ENCODE results near the gene CYP3A4. TPM values are rescaled to one million over a fixed set of nuclear protein-coding genes. Genes with fewer than 3 reads are reported as not detected.
"Not testable (repeated sequence)": the region's sequence is repeated elsewhere in the genome, so short reads cannot be mapped to it uniquely, and the experiment has no call there.

Gene CYP3A4
- polyA plus RNA-seq (ENCODE audit: insufficient read length in 4 of 4): under 1 TPM; 0.11 to 0.26 (median 0.16) TPM

DNA sequence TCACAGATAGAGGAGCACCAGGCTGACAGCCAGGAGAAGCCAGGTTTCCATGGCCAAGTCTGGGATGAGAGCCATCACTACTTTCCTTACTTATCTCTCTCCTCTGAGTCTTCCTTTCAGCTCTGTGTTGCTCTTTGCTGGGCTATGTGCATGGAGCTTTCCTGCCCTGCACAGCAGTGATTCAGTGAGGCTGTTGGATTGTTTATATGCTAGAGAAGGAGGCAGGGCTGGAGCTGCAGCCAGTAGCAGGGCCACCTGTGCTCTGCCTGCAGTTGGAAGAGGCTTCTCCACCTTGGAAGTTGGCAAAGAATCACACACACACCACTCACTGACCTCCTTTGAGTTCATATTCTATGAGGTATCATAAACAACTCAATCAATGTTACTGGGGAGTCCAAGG is at the start of gene CYP3A4:
Gene CYP3A4, minus strand, starts transcription at position 178 of the 400 bp plus-strand sequence. Its CDS starts 103 bp downstream, at position 75.
- no peak for DNase-seq (ENCODE audit: low read depth in 4 of 4, low spot score in 3 of 4)

- no peak for DNase-seq (ENCODE audit: low read depth in 4 of 4, low spot score in 3 of 4)
Observed at GRCh38 chr7:99833289-99833877, 49.4 kb upstream of the CYP3A4 start.

GRCh38 chr7:99831595-99831994 is 47.6 kb upstream of the CYP3A4 start:
- no peak for DNase-seq (ENCODE audit: low read depth in 4 of 4, low spot score in 3 of 4)

DNA sequence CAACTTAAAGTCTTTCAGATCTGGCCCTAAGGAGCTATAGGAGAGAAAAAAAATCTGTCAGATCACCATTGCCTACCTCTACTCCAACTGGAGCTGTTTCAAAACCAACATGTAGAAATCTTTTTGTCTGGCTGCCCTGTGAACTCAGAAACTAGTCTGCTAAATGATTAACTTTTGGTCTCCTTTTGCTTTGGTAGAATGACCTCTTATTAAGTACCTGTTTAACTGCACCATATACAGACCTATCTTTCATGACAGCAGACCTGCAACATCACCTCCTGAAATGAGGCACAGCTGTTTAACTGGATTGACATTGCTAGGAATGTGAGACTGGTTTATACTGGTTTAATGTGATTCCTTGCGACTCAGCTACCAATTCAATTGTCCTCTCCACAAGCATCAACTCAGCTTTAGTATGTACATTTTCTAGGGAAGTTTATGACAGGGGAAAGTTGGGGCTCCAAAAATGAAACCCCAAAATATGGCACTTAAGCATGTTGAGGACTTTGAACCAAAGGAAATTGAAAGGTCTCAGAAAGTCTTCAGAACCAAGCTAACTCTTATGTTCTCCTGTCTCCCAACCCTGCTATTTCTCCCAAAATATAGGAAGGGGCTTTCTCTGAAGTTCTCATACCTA is 45.7 kb upstream of the CYP3A4 start:
- DNase-seq (ENCODE audit: low read depth in 4 of 4, low spot score in 3 of 4): peak in 2 of 4 donors; percentile 5 to 7

GRCh38 chr7:99828811-99829210 is 44.8 kb upstream of the CYP3A4 start:
- no peak for DNase-seq (ENCODE audit: low read depth in 4 of 4, low spot score in 3 of 4)

GRCh38 chr7:99827040-99827778 is 43.2 kb upstream of the CYP3A4 start:
- DNase-seq (ENCODE audit: low read depth in 4 of 4, low spot score in 3 of 4): no peak

GRCh38 chr7:99825873-99826272 is 41.9 kb upstream of the CYP3A4 start:
- no peak for DNase-seq (ENCODE audit: low read depth in 4 of 4, low spot score in 3 of 4)

DNA sequence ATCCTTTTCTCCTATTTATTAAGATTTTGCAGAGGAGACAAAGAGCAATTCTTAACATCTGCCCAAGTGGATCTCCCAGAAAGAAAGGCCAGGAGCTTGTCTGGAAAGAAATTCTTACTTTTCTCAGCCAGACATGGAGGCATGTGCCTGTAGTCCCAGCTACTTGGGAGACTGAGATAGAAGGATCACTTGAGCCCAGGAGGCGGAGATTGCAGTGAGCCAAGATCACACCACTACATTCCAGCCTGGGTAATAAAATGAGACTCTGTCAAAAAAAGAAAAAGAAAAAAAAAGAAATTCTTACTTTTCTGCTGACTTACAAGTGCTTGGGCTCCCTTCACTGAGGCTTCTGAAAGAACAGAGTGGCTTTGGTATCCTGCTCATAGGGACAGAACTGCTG is 41.5 kb upstream of the CYP3A4 start:
- DNase-seq (ENCODE audit: low read depth in 4 of 4, low spot score in 3 of 4): no peak

DNA sequence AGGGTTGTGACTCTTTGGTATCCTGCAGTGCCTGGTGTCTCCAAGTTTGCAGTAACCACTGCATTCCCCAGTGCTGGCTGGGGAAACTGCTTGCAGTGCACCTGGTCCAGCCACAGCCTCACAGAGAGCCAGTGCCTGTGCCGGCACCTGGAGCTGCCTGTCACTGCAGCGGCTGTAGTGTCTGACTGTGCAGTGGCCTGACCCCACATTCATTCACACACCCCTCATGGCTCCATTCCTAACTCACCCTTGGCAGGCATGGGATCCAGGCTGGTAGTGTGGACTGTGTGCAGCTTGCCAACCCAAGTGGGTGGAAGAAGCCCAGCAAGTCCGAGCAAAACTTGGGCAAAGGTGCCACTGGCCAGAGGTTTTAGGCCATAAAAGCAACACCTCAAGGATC is 40.1 kb upstream of the CYP3A4 start:
- no peak for DNase-seq (ENCODE audit: low read depth in 4 of 4, low spot score in 3 of 4)

- no peak for DNase-seq (ENCODE audit: low read depth in 4 of 4, low spot score in 3 of 4)
Observed at GRCh38 chr7:99822731-99823718, 39.0 kb upstream of the CYP3A4 start.

GRCh38 chr7:99820408-99821027 is 36.5 kb upstream of the CYP3A4 start:
- no peak for DNase-seq (ENCODE audit: low read depth in 4 of 4, low spot score in 3 of 4)

- DNase-seq (ENCODE audit: low read depth in 4 of 4, low spot score in 3 of 4): no peak
Observed at GRCh38 chr7:99808766-99809165, 24.8 kb upstream of the CYP3A4 start.

DNA sequence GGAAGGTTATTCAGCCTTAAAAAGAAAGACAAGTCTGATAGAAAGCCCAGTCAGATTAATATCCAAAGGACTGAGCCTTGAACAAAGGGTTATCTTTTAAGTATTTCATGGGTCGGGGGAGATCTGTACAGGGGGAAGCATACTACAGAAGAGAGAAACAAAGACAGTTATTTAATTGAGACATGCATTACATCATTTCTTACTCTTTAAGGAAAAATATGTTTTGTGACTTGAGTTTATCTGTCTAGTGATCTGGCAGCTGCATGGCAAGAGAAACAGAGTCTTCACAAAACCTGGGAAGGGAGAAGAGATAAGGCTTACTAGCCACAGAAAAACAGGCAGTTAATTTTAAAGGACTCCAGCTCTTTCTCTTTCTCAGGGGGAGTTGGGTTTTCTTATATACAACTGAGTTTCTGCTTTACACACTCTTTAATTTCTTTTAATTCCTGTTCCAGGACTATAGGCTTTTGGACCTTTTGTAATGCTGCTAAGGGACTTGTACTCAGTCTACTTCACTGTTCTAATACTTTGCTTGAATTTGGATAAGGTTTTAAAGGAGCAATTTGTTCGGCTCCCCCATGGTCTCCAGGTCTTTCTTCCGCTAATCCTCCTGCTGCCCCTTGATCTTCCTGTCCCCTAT is 23.0 kb upstream of the CYP3A4 start:
- no peak for DNase-seq (ENCODE audit: low read depth in 4 of 4, low spot score in 3 of 4)

DNA sequence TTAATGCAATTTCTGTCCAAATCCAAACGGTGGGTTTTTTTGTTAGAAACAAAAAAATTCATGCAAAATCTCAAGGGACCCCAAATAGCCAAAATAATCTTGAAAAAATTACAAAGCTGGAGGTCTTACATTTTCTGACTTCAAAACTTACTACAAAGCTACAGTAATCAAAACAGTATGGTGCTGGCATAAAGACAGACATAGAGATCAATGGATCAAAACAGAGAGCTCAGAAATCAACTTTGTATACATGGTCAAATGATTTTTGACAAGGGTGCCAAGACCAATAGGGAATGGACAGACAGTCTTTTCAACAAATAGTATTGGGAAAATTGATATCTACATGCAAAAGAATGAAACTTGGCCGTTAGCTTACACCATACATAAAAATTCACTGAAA is 21.7 kb upstream of the CYP3A4 start:
- no peak for DNase-seq (ENCODE audit: low read depth in 4 of 4, low spot score in 3 of 4)

DNA sequence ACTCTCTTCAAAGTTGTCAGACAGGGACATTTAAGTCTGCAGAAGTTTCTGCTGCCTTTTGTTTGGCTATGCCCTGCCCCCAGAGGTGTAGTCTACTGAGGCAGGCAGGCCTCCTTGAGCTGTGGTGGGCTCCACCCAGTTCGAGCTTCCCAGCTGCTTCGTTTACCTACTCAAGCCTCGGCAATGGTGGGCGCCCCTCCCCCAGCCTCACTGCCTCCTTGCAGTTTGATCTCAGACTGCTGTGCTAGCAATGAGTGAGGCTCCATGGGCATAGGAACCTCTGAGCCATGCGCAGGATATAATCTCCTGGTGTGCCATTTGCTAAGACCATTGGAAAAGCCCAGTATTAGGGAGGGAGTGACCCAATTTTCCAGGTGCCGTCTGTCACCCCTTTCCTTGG is 19.1 kb upstream of the CYP3A4 start:
- DNase-seq (ENCODE audit: low read depth in 4 of 4, low spot score in 3 of 4): not testable (repeated sequence)

GRCh38 chr7:99801407-99801806 is 17.4 kb upstream of the CYP3A4 start:
- DNase-seq (ENCODE audit: low read depth in 4 of 4, low spot score in 3 of 4): not testable (repeated sequence)

DNA sequence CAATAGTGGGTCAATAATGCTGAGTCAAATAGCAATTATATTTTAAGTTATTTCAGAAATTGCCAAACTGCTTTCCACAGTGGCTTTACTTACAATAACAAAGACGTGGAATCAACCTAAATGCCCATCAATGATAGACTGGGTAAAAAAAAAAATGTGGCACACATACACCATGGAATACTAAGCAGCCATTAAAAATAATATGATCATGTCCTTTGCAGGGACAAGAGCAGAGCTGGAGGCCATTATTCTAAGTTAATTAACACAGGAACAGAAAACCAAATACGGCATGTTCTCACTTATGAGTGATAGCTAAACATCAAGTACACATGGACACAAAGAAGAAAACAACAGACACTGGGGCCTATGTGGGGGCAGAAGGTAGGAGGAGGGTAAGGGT is 15.0 kb upstream of the CYP3A4 start:
- DNase-seq (ENCODE audit: low read depth in 4 of 4, low spot score in 3 of 4): no peak

GRCh38 chr7:99795864-99796263 is 11.9 kb upstream of the CYP3A4 start:
- DNase-seq (ENCODE audit: low read depth in 4 of 4, low spot score in 3 of 4): not testable (repeated sequence)

DNA sequence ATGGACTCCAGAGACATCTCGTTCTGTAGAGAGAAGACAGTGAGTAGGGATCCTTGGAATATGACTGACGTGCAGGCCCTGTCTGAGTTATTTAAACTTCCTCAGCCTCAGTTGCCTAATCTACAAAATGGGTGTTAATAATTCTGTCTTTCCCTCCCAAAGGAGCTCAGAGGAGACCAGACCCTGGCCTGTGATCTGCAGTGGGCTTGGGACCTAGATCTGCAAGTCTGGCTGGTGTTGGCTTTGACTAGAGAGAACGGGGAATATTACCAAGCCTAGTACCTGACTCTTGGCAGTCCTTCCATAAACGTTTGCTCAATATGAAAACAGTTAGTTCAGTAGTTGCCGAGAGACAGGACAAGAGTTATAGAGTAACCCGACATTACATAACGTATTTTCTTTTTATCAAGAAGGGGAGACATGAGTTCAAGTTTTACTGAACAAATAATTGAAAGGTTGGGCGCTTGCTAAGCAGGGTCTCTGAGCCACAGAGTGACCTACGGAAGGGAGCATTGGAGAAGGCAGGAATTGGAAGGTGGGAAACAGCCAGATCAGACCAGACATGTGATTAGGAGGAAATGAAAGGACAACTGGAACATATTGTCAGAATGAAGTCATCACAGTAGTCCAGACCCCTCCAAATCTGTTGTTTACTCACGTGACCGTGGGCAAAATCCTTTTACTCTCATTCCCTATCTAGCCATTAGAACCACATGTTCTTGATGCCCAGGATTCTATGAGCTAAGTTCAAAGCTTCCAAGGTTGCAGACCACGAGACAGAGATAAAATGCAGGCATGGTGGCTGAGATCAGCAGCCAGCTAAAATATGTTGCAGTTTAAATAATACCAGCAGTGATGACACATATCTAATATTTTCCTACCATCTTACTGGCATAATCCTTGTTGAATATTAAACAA is 10.9 kb upstream of the CYP3A4 start:
- DNase-seq (ENCODE audit: low read depth in 4 of 4, low spot score in 3 of 4): no peak
